Calu3 (cell line): ENCODE measurements around the gene EDARADD. TPM values are rescaled to one million over a fixed set of nuclear protein-coding genes. Genes with fewer than 3 reads are reported as not detected.

ENCODE experiments used
- BruUV-seq: library from RNA; stranded (reverse); fragments of 400-500 nt; replicated peaks from 2 replicates; lab custom pipeline; 2021; lab: Mats Ljungman, UMichigan
- CTCF ChIA-PET: fragments of 300-600 bp; sonication (Branson Sonifier 250); formaldehyde crosslinking; loops from one replicate; lab custom pipeline; 2022; ENCODE audit warnings: antibody characterized with exemption; lab: Charles Lee
- DNase-seq: peaks from one replicate; pipeline ENCODE4 v3.0.0; 2022
- H3K27ac Mint-ChIP-seq: one replicate; pipeline ENCODE4 v1.8.0; 2022; ENCODE audit warnings: mixed read lengths; ENCODE audit not compliant: unreplicated experiment
- H3K27me3 Mint-ChIP-seq: one replicate; pipeline ENCODE4 v1.8.0; 2022; ENCODE audit warnings: mixed read lengths; ENCODE audit not compliant: unreplicated experiment
- H3K36me3 Mint-ChIP-seq: one replicate; pipeline ENCODE4 v1.8.0; 2022; ENCODE audit warnings: mild to moderate bottlenecking, moderate library complexity, mixed read lengths; ENCODE audit not compliant: insufficient read depth, unreplicated experiment
- H3K4me1 Mint-ChIP-seq: one replicate; pipeline ENCODE4 v1.8.0; 2022; ENCODE audit warnings: mild to moderate bottlenecking, low read depth, mixed read lengths; ENCODE audit not compliant: unreplicated experiment
- H3K4me3 Mint-ChIP-seq: one replicate; pipeline ENCODE4 v1.8.0; 2022; ENCODE audit warnings: mild to moderate bottlenecking, low read depth, moderate library complexity, mixed read lengths; ENCODE audit not compliant: unreplicated experiment
- H3K9me3 Mint-ChIP-seq: one replicate; pipeline ENCODE4 v1.8.0; 2022; ENCODE audit warnings: low read depth, mixed read lengths; ENCODE audit not compliant: unreplicated experiment
- intact Hi-C: fragments of 100-400 bp; cut with micrococcal nuclease; formaldehyde crosslinking; loops from one replicate; pipeline ENCODE4 v1.10.0; 2022; ENCODE audit not compliant: unreplicated experiment
- total RNA-seq: library from RNA; stranded (reverse); gene quantifications from 2 replicates; pipeline ENCODE4 v1.2.3, GENCODE V29; 2022
- TF ChIP-seq, protein P1 (sequence below): fragments of 200-600 bp; IDR thresholded peaks from one replicate; pipeline ENCODE4 v1.8.0; 2022; ENCODE audit warnings: antibody characterized with exemption; ENCODE audit not compliant: unreplicated experiment

The EDARADD gene
- total RNA-seq, 1 experiment from 2014 or later = 0.19 TPM

DNA sequence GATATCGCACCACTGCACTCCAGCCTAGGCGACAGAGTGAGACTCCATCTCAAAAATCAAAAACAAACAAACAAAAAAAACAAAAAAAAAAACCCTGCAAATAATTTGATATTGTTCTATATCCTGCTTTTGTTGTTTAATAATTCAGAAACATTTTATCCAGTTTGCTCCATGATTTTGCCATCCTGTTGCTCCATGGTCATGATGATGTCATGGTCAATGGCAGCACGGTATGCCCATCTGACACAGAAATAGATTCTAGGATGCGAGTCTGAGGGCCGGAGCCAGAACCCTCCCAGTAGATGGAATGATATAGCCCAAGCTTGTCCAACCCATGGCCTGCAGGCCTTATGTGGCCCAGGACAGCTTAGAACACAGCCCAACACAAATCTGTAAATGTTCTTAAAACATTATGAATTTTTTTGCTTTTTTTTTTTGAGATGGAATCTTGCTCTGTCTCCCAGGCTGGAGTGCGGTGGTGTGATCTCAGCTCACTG lies 39.8 kb downstream of the EDARADD start:
- TF ChIP-seq, protein P1, sequence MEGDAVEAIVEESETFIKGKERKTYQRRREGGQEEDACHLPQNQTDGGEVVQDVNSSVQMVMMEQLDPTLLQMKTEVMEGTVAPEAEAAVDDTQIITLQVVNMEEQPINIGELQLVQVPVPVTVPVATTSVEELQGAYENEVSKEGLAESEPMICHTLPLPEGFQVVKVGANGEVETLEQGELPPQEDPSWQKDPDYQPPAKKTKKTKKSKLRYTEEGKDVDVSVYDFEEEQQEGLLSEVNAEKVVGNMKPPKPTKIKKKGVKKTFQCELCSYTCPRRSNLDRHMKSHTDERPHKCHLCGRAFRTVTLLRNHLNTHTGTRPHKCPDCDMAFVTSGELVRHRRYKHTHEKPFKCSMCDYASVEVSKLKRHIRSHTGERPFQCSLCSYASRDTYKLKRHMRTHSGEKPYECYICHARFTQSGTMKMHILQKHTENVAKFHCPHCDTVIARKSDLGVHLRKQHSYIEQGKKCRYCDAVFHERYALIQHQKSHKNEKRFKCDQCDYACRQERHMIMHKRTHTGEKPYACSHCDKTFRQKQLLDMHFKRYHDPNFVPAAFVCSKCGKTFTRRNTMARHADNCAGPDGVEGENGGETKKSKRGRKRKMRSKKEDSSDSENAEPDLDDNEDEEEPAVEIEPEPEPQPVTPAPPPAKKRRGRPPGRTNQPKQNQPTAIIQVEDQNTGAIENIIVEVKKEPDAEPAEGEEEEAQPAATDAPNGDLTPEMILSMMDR = no peak
- no peak for DNase-seq
- H3K27me3 Mint-ChIP-seq = peaks cover 15% of the 10 kb centered on the region
- CTCF ChIA-PET = no interaction called here
- intact Hi-C loops = no loop called here
- BruUV-seq = no TSS peak
- no peak overlapping the region for H3K27ac Mint-ChIP-seq
- no peaks in the 10 kb centered on the region for H3K36me3 Mint-ChIP-seq
- H3K4me1 Mint-ChIP-seq = no peaks in the 10 kb centered on the region
- no peak overlapping the region for H3K4me3 Mint-ChIP-seq
- peaks cover 2% of the 10 kb centered on the region for H3K9me3 Mint-ChIP-seq

- no peak for DNase-seq
- Mint-ChIP-seq H3K4me3 (no peak overlapping the region), H3K27me3 (peaks cover 15% of the 10 kb centered on the region), H3K9me3 (peaks cover 5% of the 10 kb centered on the region), H3K36me3 (no peaks in the 10 kb centered on the region), H3K27ac (no peak overlapping the region), H3K4me1 (no peaks in the 10 kb centered on the region)
- intact Hi-C loops = no loop called here
- BruUV-seq = no TSS peak
- TF ChIP-seq, protein P1 = no peak
- CTCF ChIA-PET = no interaction called here
Measured at GRCh38 chr1:236438614-236439013, 44.5 kb downstream of the EDARADD start.

DNA sequence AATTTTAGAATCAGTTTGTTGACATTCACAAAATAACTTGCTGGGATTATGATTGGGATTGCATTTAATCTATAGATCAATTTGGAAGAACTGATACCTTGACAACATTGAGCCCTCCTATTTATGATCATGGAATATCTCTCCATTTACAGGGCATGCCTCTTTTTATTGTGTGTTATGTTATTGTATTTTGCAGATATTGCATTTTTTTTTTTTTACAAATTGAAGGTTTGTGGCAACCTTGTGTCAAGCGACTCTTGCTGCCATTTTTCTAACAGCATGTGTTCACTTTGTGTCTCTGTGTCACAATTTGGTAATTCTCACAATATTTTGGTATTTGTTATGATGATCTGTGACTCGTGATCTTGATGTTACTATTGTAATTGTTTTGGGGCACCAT lies 46.3 kb downstream of the EDARADD start:
- TF ChIP-seq, protein P1 = no peak
- Mint-ChIP-seq H3K27me3 (peaks cover 2% of the 10 kb centered on the region), H3K9me3 (peaks cover 6% of the 10 kb centered on the region), H3K4me1 (no peaks in the 10 kb centered on the region), H3K27ac (no peak overlapping the region), H3K36me3 (no peaks in the 10 kb centered on the region), H3K4me3 (no peak overlapping the region)
- intact Hi-C loops = no loop called here
- CTCF ChIA-PET = no interaction called here
- BruUV-seq = no TSS peak
- DNase-seq = no peak

DNA sequence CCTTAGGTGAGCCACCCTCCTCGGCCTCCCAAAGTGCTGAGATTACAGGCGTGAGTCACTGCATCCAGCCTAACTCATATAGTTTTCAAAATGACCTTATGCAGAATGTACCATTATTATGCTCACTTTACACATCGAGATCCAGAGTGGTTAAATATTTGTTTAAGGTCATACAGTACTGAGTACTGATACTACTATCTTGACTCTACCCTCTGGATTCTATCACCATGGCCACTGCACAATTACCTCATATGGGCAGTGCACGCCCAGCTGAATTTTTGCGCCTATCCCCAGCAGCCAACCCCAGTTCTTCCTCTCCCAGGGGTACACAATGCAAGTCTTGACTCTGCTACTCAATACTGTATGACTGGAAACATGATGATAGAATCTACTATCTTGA lies 56.7 kb downstream of the EDARADD start:
- CTCF ChIA-PET = interaction anchor here (0.5 to 0.6 kb wide), 2 partner anchors 8 to 210 kb away, joined by 3 read pairs; no protein-coding TSS in a partner anchor
- Mint-ChIP-seq H3K4me3 (no peak overlapping the region), H3K9me3 (no peaks in the 10 kb centered on the region), H3K27ac (no peak overlapping the region), H3K36me3 (no peaks in the 10 kb centered on the region), H3K27me3 (no peaks in the 10 kb centered on the region), H3K4me1 (no peaks in the 10 kb centered on the region)
- intact Hi-C loops = no loop called here
- DNase-seq = no peak
- no TSS peak for BruUV-seq
- TF ChIP-seq, protein P1 = no peak
